ENCODE results near the gene TNIK.
A peak's percentile ranks its signal among the peaks of the same experiment; 100 is the strongest.

Gene TNIK

DNA sequence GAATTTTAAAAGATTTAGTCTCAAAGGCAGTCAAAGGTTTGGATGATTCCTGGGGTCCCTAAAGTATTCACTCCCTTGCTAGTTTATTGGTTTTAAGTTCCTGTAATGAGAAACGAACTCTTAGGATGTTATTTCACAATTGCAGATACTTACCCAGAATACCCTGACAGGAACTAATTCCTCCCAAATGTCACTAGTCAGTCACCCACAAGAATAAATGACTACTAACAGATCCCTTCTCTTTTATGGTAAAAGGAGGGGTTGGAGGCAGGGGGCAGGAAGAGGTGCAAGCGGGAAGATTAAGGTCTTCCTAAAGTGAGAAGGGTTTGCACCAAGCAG is 259.5 kb downstream of the TNIK start:
- DNase-seq, result no peak

DNA sequence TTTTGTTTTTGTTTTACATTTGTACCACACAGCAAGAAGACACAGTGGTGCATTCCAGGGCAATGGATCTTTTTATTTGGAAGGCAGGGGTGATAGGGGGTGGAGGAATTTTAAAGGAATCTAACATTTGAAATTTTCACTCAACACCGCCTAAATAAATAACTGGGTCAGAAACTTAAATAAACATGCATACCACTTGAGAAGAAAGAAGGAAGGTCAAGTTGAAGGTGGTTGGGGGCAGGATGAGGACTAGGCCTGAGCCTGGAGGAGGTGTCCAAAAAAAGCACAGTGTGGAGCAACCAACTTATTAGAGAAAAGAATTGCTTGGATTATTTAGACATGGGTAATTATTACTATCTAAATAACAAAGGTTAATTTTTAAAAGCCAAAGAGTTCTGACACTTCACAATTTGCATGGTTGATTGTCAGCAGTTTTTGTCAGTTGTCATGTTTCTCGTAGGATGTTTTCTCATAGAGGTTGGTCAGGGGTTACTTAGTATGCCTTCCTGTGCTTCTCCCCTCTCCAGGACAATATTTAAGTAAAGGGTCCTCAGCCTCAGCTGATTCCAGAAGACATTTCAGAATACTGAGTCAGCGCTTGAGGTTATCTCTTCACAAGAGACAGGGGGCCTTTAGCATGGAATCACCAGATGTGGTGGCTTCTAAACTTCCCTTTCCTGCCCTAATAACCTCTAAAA is 260.0 kb downstream of the TNIK start:
- no peak for DNase-seq

DNA sequence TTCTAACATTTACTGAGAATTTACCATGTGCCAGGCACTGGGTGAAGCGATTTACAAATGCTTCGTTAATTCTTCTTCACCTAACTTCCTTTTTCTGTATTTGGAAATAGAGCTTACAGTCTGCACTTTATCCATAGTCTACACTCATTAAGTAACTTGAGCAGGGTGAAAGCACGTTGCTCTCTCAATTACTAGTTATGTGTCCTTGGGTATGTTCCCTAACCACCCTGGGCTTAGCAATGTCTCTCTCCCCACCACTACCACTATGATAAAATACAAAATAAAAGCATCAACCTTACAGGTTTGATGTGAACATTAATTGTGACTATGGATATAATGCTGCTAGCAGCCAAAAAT is 260.8 kb downstream of the TNIK start:
- no peak for DNase-seq

- no peak for DNase-seq
These were observed 261.3 kb downstream of the TNIK start for GRCh38 chr3:171198781-171199472.

- DNase-seq, result no peak
These were observed 264.5 kb downstream of the TNIK start for GRCh38 chr3:171195686-171196085.

DNA sequence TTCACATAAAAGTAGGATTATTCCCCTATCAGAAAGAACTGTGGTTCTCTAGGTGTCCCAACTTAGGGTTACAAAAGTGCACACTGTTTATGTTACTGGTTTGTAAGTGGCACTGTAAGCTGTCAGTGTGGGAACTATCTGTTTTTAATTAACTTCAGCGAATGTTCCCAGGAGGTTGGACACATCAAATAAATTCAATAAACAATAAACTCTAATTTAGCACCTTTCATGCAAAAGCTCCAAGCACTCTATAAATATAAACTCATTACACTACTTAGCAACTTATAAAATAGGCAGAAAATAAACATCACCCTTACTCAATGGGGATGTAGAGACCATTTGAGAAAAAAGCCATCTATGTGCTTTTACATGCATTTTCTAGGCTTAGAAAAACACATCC is 265.2 kb downstream of the TNIK start:
- no peak for DNase-seq

GRCh38 chr3:171193693-171194092 is 266.5 kb downstream of the TNIK start:
- DNase-seq, result no peak

GRCh38 chr3:171192176-171192854 is 267.9 kb downstream of the TNIK start:
- no peak for DNase-seq

DNA sequence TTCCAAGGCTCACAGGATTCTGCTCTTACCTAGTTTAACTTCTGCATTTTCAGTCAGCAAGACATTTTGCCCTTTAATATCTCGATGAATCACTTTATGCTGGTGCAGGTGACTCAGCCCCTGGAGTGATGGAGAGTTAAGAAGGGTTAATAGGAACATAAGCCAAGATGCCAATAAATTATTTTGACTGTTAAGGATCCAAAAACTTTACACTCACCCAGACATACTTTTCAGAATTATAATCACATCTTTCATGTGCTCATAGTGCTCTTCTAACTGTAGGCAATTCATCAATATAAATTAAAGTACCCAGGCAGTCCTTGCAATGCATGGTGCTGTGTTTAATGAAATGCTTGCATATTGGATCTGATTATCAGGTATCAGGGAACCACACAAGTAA is 269.5 kb downstream of the TNIK start:
- DNase-seq, result no peak

DNA sequence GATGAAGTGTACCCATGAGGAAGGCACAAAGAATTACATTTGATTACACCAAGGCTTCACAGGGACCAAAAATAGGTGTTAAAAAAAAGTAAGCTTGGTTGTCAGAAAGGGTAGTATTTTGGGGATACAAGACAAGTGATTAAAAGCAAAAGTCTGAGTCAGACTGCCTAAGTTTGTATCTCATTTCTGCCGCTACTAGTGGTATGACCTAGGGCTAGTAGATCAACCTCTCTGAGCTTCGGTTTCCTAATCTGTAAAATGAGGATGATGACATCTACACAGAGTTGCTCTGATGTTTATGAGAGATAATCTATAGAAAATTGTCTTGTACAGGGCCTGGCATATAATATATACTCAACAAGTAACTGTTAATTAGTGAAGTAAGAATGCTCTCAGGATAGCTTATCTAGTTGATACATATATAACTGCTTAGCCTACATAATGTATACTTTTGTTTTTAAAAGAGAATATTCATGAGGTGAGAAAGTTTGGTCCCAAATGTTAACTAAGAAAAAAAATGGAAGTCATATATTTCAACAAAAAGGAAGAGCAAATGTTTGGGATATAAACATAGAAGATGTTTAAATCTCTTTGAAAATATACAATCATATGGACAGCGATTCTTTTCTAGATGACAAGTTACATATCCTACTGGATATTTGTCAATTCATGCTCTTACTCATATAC is 270.7 kb downstream of the TNIK start:
- DNase-seq, result no peak

- DNase-seq, result peak in 5 of 58 donors; percentile 15 to 24 (median 18)
These were observed 272.4 kb downstream of the TNIK start for GRCh38 chr3:171187706-171188290.

- DNase-seq, result no peak
These were observed 273.2 kb downstream of the TNIK start for GRCh38 chr3:171186817-171187500.

- no peak for DNase-seq
These were observed 273.8 kb downstream of the TNIK start for GRCh38 chr3:171186383-171186782.

DNA sequence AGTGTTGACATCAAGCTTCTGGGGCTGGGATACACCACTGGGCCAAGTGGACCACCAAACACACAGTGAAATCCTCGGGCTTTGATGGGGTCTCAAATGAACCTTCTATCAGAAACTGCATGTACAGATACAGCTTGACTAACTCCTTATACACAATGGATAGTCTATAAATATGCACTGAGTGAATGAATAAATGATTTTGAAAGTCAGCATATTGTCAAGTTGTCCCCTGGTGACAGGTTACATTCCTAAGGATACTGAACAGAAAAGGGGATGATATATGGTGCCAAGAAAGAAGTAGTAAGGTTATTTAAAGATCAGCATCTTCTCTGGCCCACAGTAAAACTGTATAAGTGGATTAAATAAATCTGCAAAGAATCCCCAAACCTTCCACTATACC is 274.2 kb downstream of the TNIK start:
- no peak for DNase-seq

- DNase-seq, result no peak
These were observed 275.8 kb downstream of the TNIK start for GRCh38 chr3:171184372-171184771.

GRCh38 chr3:171183042-171183441 is 277.2 kb downstream of the TNIK start:
- DNase-seq, result peak in 24 of 58 donors; percentile 5 to 67 (median 30)

DNA sequence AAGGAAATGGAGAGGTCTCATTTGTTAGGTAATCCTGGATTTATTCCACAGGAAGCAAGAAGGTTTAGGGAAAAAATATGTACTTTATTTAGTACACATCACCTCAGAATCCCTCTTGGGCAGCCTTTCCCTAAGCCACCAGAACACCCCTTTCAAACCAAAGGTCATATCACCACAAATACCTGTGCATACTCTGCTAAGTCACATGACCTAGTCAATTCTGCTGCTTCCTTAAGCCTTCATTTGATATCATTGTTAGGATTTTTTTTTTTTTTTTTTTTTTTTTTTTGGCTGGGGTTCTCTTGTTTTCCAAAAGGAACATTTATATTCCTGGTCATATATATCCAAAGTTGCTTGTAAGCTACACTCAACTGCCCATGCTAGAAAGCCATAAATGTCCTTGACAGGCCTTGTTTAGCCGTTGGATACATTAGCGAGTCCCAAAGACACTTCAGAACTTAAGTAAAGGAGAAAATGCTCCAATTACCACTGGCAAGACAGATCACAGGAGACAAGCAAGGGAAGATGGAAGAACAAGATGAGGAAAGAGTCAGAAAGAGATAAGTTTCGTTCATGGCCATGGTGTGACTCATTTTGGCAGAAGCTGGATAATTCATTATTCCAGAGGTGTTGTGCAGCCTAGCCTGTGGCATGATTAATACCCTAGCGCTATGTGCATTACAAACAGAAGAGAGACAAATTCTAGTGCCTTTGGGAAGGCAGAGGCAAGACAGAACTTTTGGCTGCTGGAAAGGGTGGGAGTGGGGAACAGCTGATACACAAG is 278.1 kb downstream of the TNIK start:
- DNase-seq, result no peak

- no peak for DNase-seq
These were observed 281.5 kb downstream of the TNIK start for GRCh38 chr3:171178714-171179113.

DNA sequence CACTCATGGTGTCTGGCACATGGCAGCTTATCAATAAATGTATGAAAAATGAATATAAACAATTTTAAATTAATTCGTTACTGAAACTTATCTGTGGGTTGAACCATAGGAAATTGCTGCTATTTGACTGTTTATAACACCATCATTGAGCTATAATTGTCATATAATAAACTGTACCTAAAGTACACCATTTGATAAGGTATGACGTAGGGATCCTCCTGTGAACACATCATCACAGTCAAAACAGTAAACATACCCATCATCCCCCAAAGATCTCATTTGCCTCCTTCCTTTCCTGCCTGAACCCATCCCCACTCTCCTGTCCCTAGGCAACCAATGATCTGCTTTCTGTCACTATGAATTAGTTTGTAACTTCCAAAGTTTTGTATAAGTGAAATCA is 282.7 kb downstream of the TNIK start:
- DNase-seq, result no peak

GRCh38 chr3:171177056-171177455 is 283.1 kb downstream of the TNIK start:
- no peak for DNase-seq
